Measurements from ENCODE around the gene RXFP4. TPM values are rescaled to one million over a fixed set of nuclear protein-coding genes. Genes with fewer than 3 reads are reported as not detected.

Gene RXFP4
- total RNA-seq, 4 donors from 2014 or later, result 0.80 to 11.6 (median 2.5) TPM

DNA sequence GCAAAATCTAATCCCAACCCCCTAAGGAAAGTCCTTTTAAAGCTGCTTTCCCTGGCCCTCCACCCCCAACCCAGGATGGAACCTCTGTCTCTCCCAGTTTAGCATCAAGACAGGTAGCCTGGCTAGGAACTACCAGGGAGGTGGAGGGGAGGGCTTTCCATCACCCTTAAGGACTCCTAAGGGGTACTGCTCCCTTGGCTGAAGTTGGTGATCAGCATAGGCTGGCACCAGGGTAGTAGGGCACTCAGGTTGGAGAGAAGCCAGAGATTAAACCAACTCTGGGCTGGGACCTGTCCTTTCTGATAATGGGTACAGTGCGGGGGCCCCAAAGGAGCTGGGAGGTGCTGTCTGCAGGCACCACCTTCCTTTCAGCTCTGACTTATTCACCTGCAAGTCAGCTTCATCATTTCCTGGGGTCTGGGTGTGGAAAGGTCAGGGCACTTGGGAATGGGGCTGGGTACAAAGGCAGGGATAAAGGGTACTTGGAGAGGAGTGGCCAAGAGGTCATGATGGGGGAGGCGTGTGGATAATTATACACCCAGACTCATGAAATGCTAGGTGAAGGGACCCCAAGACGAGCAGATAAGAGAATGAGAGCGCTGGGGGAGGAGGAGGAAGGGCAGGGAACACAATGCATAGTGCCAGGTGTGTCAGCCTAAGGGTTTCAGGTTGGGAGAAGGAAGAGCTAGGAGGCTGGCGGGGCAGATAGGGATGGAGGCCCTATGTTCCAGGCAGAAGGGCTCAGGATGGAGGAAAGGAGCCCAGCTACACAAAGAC, 35.7 kb downstream of the RXFP4 start:
- peaks cover 49 to 88% (median 75%) of the 10 kb centered on the region in 4 donors for H3K4me1 ChIP-seq
- peak overlapping the region; percentile 70 to 75 (median 72) for H3K4me3 ChIP-seq
- H3K36me3 ChIP-seq, result no peaks in the 10 kb centered on the region
- in situ Hi-C loops (cut with MboI; ENCODE audit: low pct_ligation_motif_present in 1 of 4, low pct_unique_long_range_greater_than_20kb in 1 of 4, low sequenced_read_pairs in 3 of 4), result no loop called here
- TF ChIP-seq POLR2A (IDR thresholded peaks at IDR 0.05), result no peak
- TF ChIP-seq, protein P1, sequence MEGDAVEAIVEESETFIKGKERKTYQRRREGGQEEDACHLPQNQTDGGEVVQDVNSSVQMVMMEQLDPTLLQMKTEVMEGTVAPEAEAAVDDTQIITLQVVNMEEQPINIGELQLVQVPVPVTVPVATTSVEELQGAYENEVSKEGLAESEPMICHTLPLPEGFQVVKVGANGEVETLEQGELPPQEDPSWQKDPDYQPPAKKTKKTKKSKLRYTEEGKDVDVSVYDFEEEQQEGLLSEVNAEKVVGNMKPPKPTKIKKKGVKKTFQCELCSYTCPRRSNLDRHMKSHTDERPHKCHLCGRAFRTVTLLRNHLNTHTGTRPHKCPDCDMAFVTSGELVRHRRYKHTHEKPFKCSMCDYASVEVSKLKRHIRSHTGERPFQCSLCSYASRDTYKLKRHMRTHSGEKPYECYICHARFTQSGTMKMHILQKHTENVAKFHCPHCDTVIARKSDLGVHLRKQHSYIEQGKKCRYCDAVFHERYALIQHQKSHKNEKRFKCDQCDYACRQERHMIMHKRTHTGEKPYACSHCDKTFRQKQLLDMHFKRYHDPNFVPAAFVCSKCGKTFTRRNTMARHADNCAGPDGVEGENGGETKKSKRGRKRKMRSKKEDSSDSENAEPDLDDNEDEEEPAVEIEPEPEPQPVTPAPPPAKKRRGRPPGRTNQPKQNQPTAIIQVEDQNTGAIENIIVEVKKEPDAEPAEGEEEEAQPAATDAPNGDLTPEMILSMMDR (IDR thresholded peaks at IDR 0.05), result no peak
- TF ChIP-seq POLR2AphosphoS5 (IDR thresholded peaks at IDR 0.05), result no peak
- no peak for TF ChIP-seq EP300 (IDR thresholded peaks at IDR 0.05; ENCODE audit: low read depth)
- no peaks in the 10 kb centered on the region for H3K27me3 ChIP-seq
- 0 to 10% methylated on average over 4 to 5 of the region's 5 CpGs for WGBS, 2 donors (ENCODE audit: low coverage in 1 of 2)
- DNase-seq, result peak; percentile 26
- H3K9me3 ChIP-seq, result no peaks in the 10 kb centered on the region
- peak overlapping the region; percentile 92 to 96 (median 94) for H3K27ac ChIP-seq
- intact Hi-C loops (cut with DNase I; ENCODE audit: low total_unique reads), result no loop called here

GRCh38 chr1:155977690-155978324, 36.4 kb downstream of the RXFP4 start:
- peaks cover 49 to 89% (median 74%) of the 10 kb centered on the region in 4 donors for H3K4me1 ChIP-seq
- H3K9me3 ChIP-seq, result no peaks in the 10 kb centered on the region
- H3K27ac ChIP-seq, result peak overlapping the region; percentile 92 to 96 (median 94)
- no peaks in the 10 kb centered on the region for H3K36me3 ChIP-seq
- TF ChIP-seq EP300 (IDR thresholded peaks at IDR 0.05; ENCODE audit: low read depth), result no peak
- TF ChIP-seq, protein P1 (IDR thresholded peaks at IDR 0.05), result no peak
- TF ChIP-seq POLR2AphosphoS5 (IDR thresholded peaks at IDR 0.05), result no peak
- no peak for TF ChIP-seq POLR2A (IDR thresholded peaks at IDR 0.05)
- H3K4me3 ChIP-seq, result peak overlapping the region; percentile 70 to 75 (median 72)
- peak; percentile 51 for DNase-seq
- WGBS, 2 donors (ENCODE audit: low coverage in 1 of 2), result 0% methylated on average over 8 to 39 of the region's 52 CpGs
- in situ Hi-C loops (cut with MboI; ENCODE audit: low pct_ligation_motif_present in 1 of 4, low pct_unique_long_range_greater_than_20kb in 1 of 4, low sequenced_read_pairs in 3 of 4) (no loop called here), intact Hi-C loops (cut with DNase I; ENCODE audit: low total_unique reads) (no loop called here)
- no peaks in the 10 kb centered on the region for H3K27me3 ChIP-seq

- intact Hi-C loops (cut with DNase I; ENCODE audit: low total_unique reads), result no loop called here
- in situ Hi-C loops (cut with MboI; ENCODE audit: low pct_ligation_motif_present in 1 of 4, low pct_unique_long_range_greater_than_20kb in 1 of 4, low sequenced_read_pairs in 3 of 4), result no loop called here
- H3K36me3 ChIP-seq, result no peaks in the 10 kb centered on the region
- peaks cover 49 to 90% (median 72%) of the 10 kb centered on the region in 4 donors for H3K4me1 ChIP-seq
- 1% methylated on average over 46 of the region's 52 CpGs; no CpG with 5 or more reads in 1 of the 2 donors for WGBS, 2 donors (ENCODE audit: low coverage in 1 of 2)
- DNase-seq, result peak; percentile 89
- no peaks in the 10 kb centered on the region for H3K9me3 ChIP-seq
- peak within 1 kb of the TSS; percentile 70 to 75 (median 72) for H3K4me3 ChIP-seq
- no peaks in the 10 kb centered on the region for H3K27me3 ChIP-seq
- TF ChIP-seq POLR2AphosphoS5 (IDR thresholded peaks at IDR 0.05) (peak; percentile 84 to 87 (median 84)), EP300 (IDR thresholded peaks at IDR 0.05; ENCODE audit: low read depth) (no peak), POLR2A (IDR thresholded peaks at IDR 0.05) (peak; percentile 64)
- TF ChIP-seq, protein P1 (IDR thresholded peaks at IDR 0.05), result peak in 1 of 5 experiments; percentile 19
- peak within 1 kb of the TSS; percentile 92 to 96 (median 94) for H3K27ac ChIP-seq
Observed at GRCh38 chr1:155978325-155978972, 37.0 kb downstream of the RXFP4 start, which contains the start of gene ARHGEF2. Gene ARHGEF2 (minus strand): TSS chr1:155978547. CDS start chr1:155978427, 120 bp downstream.

Data from transverse colon (tissue), 4 donors.